ENCODE results near the gene GNAT1.

The GNAT1 gene

GRCh38 chr3:50201573-50202315 is 10.3 kb downstream of the GNAT1 start:
- no peak overlapping the region for H3K4me3 ChIP-seq (replicated peaks in 1 of 2; ENCODE audit: low read depth in 2 of 2, low read length in 2 of 2)
- DNase-seq (ENCODE audit: low read depth in 2 of 2) = no peak
- TF ChIP-seq, protein P1, sequence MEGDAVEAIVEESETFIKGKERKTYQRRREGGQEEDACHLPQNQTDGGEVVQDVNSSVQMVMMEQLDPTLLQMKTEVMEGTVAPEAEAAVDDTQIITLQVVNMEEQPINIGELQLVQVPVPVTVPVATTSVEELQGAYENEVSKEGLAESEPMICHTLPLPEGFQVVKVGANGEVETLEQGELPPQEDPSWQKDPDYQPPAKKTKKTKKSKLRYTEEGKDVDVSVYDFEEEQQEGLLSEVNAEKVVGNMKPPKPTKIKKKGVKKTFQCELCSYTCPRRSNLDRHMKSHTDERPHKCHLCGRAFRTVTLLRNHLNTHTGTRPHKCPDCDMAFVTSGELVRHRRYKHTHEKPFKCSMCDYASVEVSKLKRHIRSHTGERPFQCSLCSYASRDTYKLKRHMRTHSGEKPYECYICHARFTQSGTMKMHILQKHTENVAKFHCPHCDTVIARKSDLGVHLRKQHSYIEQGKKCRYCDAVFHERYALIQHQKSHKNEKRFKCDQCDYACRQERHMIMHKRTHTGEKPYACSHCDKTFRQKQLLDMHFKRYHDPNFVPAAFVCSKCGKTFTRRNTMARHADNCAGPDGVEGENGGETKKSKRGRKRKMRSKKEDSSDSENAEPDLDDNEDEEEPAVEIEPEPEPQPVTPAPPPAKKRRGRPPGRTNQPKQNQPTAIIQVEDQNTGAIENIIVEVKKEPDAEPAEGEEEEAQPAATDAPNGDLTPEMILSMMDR (IDR thresholded peaks at IDR 0.05; ENCODE audit: low read depth, low read length) = no peak

GRCh38 chr3:50202353-50203112 is 11.1 kb downstream of the GNAT1 start:
- DNase-seq (ENCODE audit: low read depth in 2 of 2) = no peak
- H3K4me3 ChIP-seq (replicated peaks in 1 of 2; ENCODE audit: low read depth in 2 of 2, low read length in 2 of 2) = no peak overlapping the region
- TF ChIP-seq, protein P1 (IDR thresholded peaks at IDR 0.05; ENCODE audit: low read depth, low read length) = no peak

- DNase-seq (ENCODE audit: low read depth in 2 of 2) = no peak
- H3K4me3 ChIP-seq (replicated peaks in 1 of 2; ENCODE audit: low read depth in 2 of 2, low read length in 2 of 2) = no peak overlapping the region
- TF ChIP-seq, protein P1 (IDR thresholded peaks at IDR 0.05; ENCODE audit: low read depth, low read length) = no peak
These were observed 11.9 kb downstream of the GNAT1 start for GRCh38 chr3:50203113-50203808.

DNA sequence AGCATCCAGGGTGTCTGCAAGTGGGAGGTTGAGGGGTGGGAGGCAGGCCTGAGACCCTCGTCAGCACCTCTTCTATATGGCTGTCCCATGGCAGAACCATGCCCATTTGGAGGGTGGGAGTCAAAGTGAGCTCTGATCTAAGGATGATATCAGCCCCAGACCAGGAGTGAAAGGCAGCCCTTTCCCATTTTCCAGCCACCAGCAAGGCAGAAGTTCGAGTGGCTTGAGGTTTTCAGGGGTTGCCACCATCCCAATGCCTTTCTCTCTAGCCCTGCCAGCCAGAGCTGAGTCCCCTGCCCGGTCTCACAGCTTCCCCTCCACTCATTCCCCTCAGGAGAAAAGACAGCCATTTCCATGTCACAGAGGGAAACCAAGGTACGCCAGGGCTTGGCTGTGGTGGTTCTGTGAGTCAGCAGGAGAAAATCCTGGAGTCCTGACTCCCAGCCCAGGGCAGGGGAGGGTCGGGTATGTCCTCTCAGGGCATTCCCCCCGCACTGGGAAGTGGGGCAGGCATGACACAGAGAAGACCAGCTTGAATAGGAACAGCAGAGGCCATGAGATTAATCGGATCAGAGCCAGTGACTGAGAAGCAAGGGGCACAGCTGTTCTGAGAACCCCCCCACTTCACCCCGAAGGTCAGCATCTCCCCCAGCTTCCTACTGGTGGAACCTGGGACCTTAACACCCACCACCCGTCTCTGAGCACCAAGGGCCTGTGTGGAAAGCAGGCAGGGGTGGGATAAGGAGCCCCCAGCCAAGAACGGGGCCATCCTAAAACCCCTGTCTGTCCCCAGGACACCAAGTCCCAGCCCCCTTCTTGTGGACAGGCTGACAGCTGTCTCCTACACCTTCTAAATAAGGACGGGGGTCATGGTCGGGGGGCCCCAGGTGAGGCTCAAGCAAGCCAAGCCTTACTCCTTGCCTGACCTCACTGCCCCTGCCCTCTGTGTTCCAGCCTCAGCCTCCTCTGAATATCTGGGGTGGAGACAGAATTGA is 12.7 kb downstream of the GNAT1 start:
- DNase-seq (ENCODE audit: low read depth in 2 of 2) = no peak
- no peak overlapping the region for H3K4me3 ChIP-seq (replicated peaks in 1 of 2; ENCODE audit: low read depth in 2 of 2, low read length in 2 of 2)
- TF ChIP-seq, protein P1 (IDR thresholded peaks at IDR 0.05; ENCODE audit: low read depth, low read length) = no peak

DNA sequence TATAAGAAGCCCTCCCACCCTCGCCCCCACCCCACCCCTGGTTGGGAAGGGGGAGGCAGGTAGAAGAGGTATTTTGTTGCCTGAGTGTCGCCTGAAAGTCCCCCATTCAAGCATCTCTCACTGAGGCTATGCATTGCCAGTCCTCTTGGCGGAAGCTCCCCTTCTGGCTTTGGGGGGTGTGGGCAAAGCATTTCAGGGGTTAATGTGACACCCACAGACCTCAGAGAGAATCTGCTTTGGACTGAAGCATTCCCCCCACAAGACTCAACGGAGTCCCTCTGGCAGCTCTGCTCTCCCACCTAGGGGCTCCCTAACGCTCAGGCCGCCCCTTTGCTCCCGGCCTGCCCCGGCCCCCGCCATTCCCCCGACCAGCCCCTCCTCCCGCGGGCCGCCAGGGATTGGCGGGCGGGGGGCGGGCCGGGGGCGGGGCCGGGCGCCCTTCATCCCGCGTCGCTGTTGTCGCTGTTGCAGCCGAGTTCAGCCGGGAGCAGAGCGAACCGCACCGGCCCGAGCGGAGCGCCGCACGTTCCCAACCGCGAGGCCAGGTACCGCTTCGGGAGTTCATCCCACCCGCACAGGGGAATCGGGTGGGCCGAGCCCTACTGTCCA is 13.5 kb downstream of the GNAT1 start, which contains the start of gene SLC38A3:
Gene SLC38A3, plus strand, starts transcription at position 468 of the 609 bp plus-strand sequence. CDS start 8,929 bp downstream, outside the sequence.
- peak within 1 kb of the TSS in 1 of 2 donors; percentile 28 for H3K4me3 ChIP-seq (replicated peaks in 1 of 2; ENCODE audit: low read depth in 2 of 2, low read length in 2 of 2)
- TF ChIP-seq, protein P1 (IDR thresholded peaks at IDR 0.05; ENCODE audit: low read depth, low read length) = no peak
- no peak for DNase-seq (ENCODE audit: low read depth in 2 of 2)

Data from cardiac fibroblast (primary cell).